OCI-M1 (cell line): Measurements from ENCODE around the gene PTPRN2.

ENCODE experiments used
- DNase-seq: peaks from one replicate; lab custom pipeline; 2025; lab: John Stamatoyannopoulos, UW

The PTPRN2 gene

DNA sequence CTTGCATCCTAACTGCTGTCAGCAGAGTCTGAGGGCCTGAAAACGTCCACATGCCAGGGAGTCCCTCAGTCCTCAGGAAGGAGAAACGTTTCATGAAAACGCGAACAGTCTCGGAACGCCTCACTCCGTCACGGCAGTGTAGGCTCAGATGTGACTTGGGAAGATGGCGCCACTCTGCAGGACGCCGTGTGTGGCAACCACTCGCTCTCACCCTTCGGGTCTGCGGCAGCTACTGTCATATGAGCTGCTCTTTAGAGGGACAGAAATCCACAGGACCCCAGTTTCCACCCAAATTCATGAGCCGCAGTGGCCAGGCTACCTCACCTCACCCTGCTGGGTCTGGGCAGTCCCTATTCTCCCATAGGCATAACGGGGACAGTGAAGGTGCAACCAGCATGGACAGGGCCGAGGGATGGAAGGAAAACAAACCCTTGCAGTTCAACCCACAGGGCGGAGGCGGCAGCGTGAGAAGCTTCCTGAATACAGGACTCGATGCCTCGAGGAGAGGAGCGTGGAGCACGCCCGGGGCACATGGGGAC lies 812.5 kb downstream of the PTPRN2 start:
- DNase-seq, result no peak

DNA sequence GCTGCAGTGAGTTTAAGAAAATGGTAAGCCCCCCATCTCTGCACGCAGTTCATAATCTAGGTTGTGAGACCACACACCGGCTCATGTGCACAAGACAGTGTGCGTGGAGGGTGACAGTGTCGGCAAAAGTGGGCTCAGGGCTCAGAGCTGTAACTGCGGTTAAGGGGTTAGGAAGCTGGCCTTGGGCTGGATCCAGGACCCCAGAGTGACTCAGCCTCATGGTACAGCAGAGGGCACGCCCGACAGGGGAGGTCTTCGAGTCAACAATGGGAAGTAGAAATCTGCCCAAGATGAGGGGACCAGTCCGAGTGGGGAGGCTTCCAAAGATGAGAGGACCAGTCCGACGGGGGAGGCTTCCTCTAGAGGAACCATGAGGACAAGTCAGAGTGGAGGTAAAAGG lies 813.1 kb downstream of the PTPRN2 start:
- no peak for DNase-seq

DNA sequence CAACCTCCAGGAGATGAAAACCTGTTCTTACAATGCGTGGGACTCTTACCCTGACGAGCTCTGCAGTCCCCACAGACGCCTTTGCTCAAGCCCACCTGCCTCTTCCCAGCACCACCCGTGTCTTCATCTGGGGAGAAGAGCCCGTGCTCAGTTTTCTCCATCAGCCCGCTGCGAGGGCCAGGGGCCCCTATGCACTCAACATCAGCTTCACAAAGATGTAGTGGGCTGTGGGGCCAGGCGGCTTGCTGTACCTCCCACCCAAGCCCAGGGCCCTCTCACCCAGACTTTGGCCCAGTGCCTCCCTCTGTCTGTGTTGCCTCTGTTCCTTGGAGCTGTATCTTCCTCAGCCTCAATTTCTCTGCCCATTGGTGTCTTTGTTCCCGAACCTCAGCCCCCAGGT lies 814.3 kb downstream of the PTPRN2 start:
- DNase-seq, result no peak

DNA sequence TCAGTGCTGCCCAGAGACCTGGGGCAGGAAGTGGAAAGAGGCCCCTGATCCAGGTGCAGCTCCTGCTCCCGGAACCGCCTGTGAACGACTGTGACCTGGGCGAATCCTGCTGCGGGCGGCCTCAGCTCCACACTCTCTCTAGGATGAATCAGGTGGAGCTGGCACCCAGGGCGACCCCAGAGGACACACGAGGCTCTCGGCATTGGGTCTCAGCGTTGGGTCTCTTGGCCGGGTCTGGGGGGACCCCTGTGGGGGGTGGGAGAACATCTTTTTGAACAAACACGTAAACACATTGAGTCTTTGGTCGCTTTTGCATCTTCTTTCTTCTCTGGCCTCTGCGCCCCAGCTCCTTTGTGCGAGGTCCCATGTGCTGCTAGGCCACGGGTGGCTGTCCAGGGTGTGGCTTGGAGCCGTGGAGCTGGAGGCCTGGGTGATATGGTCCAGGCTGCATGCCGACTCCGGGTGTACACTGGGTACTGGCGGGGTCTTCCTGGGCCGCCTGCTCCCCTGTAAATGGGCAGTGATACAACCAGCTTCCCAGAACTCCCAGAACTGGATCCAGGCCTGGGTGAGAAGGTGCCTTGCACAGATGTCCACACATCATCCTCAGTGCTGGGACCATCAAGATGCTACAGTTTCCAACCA lies 815.0 kb downstream of the PTPRN2 start:
- DNase-seq, result no peak

DNA sequence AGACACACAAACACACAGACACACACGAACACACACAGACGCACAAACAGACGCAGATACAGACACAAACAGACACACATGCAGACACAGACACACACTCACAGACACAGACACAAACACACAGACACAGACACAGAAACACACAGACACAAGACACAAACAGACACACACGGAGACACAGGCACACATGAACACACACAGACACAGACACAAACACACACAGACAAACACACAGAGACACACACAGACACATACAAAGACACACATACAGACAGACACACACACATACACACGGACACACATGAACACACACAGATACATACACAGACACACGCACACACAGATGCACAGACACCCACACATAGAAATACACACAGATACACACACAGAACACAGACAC lies 815.9 kb downstream of the PTPRN2 start:
- DNase-seq, result no peak

DNA sequence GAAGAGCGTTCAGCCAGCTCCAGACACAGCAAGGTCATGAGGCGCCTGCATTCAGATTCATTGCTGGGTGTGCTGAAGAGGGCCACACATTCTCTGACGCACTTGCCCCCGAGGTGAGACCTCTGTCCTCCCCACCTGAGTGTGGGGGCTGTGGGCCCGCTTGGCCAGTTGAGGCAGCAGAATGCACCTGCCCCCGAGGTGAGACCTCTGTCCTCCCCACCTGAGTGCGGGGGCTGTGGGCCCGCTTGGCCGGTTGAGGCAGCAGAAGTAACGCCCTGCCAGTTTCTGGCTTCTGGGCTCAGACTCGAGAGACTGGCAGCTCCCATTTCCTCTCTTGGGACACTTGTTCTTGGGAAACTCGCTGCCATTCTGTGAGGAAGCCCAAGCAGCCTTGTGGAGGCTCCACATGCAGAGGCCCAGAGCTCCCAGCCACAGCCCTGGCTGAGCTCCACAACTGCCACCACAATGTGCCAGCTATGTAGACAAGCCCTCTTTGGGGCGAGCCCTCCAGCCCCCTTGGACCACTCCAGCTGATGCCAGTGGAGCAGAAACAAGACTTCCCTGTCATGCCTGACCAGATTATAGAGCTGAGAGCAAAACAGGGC lies 816.8 kb downstream of the PTPRN2 start:
- no peak for DNase-seq

DNA sequence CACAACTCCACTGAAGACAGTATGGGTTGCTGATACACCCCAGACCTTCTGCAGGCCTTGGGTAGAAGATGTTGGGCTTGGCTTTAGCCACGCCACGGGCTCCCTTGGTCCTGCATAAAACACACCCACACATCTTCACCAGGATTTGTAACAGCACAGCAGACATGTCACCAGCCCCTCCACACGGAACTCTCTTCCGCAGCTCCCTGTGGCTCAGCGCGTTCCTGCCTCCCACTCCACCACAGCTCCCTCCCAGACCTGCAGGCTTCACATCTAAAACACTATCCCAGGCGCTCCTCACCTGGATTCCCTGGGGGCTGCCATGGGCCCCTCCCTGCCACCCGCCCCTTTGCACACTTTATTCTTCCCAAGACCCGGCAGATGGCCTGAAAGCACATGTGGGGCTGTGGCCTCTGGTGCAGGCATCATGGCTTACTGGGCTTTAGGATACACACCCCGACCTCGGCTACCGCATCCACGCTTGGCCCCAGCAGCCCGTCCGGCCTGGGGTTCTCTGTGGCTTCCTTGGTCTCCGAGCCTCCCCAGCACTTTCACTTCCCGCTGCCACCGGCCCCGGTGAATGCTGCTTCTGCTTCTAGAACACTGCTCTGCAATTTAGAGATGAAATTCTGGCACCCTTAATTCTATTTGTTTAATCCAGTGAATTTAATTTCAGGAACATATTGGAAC lies 818.0 kb downstream of the PTPRN2 start:
- DNase-seq, result no peak

DNA sequence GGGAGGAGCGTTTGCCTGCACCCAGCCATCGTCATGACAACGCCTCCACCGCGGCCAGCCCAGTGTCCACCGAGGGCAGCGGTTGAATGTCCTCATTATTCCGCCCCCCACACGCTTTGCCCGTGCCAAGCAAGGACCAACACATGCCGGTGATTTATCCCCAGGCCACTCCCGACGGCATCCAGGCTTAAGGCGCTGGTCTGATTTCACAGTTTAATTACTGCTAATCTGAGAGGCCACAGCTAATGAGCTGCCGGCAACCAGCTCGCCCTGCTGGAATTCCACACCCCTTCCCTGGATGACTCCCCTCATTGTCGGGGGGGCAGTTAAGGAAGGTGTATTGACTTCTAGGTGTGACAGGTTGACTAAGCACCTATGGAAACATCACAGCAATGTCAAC lies 818.5 kb downstream of the PTPRN2 start:
- no peak for DNase-seq

DNA sequence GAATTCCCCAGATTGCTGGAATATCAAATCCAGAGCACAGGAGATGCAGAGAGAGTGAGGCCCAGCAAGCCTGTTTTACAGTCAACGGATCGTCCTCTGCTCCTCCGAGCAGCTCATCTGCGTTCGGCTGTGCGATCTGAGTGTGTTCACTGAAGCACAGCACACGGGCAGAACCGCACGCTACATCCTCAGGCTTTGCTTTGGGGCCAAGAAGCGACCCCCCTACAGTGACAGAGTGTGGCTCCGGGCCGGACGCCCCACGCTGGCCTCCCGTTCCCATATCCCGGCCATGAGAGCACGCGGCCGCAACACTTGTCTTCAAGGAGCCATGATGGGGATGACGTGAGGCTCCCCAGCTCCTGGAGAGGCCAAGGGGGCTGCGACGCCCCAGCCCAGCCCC lies 819.4 kb downstream of the PTPRN2 start:
- DNase-seq, result no peak

DNA sequence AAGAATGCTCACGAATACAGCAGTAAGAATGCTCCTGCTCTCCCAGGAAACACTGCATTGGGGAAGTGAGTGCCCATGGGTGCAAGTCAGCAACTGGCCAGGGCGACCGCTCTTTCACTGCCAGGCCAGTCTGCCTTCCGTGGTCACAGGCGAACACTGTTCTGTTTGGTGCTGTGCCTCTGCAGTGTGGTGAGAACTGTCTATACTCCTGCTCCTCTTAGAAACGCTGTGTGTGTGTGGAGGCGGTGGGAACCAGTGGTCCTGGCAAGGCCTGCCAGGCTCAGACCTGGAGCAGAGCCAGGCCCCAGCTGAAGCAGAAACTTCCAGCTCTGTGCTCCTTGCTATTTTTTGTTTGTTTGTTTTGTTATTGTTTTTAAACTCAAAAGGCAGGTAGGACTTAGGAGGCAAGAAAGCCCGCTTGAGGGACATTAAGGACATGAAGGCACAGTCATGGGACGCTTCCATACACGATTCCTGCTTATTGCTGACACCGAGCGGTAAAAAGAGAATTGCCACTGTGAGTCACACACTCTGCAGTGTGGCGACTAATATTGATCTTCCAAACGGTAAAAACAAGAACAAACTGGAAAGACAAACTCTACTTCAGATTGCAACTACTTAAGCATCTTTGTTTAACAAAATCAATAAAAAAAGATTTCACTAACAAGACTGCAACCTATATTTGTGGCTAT lies 820.0 kb downstream of the PTPRN2 start:
- DNase-seq, result no peak

DNA sequence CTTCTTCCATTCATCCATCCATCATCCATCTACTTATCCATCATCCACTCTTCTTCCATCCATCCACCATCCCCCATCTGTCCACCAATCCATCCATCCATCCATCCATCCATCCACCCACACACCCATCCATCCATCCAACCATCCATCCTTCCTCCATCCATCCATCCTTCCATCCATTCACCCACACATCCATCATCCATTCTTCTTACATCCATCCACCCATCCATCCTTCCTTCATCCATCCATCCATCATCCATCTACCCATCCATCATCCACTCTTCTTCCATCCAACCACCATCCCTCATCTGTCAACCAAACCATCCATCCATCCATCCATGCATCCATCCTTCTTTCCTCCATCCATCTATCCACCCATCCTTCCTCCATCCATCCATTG lies 821.5 kb downstream of the PTPRN2 start:
- no peak for DNase-seq

DNA sequence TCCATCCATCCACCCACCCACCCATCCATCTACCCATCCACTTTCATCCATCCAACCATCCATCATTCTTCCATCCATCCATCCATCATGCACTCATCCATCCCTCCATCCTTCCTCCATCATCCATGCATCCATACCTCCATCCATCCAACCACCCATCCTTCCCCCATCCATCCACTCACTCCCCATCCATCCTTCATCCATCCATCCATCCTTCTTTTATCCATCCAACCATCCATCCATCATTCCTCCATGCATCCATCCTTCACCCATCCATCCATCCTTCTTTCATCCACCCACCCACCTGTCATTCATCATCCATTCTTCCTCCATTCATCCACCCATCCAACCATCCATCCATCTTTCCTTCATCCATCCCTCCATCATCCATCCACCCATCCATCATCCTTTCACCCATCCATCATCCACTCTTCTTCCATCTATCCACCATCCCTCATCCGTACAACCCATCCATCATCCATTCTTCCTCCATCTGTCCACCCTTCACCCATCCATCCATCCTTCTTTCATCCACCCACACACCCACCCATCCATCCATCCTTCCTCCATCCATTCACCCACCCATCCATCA lies 822.6 kb downstream of the PTPRN2 start:
- no peak for DNase-seq

DNA sequence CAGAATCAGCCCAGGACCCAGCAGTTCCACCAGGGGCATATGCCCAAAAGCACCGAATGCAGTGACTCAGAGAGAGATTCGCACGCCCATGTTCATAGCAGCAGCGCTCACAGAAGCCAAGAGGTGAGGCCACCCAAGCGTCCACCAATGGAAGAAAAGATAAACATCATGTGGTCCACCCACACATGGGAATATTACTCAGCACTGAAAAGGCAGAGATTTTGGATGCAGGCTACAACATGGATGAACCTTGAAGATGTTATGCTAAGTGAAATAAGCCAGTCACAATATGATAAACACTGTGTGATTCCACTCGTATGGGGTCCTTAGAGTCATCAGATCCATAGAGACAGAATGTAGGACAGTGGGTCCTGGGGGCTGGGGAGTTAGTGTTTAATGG lies 823.4 kb downstream of the PTPRN2 start:
- no peak for DNase-seq

DNA sequence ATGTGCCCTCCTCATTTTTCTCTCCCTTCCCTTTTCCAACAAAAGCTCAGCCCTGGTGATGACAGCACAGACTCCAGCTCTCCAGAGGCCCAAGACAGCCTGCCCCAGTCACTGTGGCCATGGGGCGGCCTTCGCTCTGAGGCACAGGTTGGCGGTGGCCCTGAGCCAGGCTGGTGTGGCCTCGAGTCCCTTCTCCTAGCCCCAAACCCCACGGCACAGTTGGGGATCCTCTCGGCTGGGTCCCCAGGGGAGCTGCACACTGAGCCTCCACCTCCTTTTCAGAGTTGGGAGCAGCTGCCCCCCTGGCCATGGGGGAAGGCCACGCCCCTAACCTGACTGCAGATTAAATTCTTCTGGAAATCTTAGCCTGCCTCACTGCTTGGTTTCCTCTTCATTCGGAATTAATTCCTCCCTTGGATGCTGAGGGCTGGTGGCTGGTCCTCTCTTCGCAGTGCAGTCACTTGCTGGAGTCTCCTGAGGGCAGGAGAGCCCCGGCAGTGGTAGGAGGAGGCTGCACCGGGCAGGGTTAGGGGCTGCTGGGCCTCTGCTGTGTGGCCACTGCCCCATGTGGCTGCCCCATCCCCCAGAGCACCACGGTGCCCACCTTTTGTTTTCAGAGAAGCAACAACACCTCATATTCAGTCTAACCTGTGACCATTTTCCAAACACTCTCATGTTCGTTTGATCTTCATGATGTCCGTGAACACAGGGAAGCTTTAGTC lies 824.2 kb downstream of the PTPRN2 start:
- no peak for DNase-seq

DNA sequence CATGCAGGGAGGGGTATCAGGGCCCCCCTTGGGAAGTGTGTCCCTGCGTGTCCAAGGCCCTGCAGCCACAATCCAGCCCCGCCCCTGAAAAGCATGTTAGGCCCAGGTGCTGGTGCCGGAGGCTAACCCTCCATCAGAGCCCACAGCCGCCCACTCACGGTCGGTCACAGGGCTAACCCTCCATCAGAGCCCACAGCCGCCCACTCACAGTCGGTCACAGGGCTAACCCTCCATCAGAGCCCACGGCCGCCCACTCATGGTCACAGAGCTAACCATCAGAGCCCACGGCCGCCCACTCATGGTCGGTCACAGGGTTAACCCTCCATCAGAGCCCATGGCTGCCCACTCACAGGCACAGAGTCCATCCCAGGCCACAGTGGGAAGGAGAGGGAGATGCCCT lies 824.8 kb downstream of the PTPRN2 start:
- no peak for DNase-seq

DNA sequence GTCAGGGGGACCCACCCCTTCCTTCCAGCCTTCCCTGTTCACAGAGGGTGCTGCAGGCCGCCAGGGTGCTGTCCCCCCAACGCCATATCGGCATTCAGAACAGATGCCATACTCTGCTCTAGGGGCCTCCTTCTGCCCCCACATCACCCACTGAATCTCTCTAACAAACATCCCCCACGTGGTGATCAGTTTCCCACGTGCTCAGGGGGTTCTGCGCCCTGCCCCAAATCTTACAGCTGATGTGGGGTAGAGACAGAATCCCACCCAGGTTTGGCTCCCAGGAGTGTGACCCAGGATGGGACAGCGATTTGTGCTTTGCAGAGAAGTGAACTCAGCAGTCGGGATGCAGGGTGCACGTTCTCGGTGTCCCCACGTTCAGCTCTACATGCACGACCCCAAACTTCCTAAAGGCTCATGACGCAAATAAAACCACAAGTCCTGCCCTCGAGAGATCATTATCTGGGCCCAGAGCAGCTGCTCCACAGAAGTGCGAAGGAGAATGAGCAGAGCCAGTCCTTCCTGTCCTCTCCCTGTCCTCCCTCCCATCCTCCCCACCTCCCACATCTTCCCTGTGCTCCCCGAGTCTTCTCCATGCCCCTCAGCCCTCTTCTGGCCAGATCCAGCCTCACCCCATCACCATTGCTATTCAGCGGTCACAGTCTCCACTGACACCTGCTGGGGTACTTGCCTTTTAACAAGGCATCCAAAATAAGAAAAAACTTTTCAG lies 827.5 kb downstream of the PTPRN2 start:
- no peak for DNase-seq

DNA sequence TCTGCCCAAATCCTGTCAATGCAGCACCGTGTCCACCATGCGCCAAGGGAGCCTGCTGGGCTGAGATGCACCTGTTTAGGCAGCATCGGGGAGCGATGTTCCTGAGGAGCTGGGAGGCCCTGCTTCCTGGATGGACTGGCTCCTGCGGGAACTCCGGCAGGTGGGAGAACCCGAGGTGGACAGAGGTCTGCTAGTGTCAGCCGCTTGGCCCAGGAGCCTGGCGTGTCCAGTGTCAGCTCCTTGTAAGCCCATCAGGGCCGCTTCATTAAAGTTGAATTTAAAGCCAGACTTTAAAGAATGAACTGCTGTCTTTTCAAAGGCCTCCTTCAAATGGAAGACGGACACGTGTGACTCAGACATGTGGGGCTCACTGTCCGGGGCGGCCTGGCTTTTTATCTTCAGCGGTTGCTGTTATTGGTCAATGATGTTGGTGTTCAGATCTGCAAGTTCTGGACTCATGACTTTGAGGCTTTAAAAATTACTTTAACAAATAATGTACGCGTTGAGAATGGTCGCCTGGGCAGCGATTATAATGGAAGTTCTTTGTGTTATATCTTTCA lies 828.3 kb downstream of the PTPRN2 start:
- no peak for DNase-seq

DNA sequence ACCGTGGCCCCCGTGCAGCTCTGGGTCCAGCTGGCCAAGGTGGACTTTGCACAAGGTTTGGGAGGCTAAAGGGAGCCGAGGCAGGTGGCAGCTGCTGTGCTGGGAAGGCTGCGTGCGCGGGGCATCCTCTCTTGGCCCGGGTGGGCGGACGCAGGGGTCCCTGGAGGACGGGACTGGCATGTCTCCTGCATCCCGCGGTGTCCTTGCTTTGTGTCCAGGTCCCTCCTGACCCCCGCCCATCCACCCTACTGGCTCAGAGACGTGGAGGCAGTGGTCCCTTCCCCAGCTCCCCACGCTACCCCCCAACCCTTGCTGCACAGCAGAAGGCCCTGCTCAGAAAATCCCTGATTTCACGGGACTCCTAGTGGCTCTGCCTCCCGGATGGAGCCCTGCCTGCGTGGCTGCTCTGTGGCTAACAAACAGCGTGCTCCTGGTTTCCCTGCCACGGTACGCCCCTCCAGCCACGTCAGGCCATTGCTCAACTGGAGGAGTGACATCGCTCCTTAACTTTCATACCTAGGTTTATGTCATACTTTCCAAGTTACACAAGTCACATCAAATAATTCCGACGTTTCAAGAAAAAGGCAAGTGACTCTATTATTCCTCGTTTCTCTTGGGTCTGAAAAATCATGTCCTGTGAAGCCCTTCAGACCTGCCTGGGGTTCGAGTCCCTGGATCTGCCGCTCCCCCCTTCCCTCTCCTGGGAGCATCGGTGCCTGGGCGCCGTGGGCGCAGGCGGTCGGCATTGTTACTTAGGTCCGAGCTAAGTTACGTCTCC lies 829.0 kb downstream of the PTPRN2 start:
- no peak for DNase-seq

DNA sequence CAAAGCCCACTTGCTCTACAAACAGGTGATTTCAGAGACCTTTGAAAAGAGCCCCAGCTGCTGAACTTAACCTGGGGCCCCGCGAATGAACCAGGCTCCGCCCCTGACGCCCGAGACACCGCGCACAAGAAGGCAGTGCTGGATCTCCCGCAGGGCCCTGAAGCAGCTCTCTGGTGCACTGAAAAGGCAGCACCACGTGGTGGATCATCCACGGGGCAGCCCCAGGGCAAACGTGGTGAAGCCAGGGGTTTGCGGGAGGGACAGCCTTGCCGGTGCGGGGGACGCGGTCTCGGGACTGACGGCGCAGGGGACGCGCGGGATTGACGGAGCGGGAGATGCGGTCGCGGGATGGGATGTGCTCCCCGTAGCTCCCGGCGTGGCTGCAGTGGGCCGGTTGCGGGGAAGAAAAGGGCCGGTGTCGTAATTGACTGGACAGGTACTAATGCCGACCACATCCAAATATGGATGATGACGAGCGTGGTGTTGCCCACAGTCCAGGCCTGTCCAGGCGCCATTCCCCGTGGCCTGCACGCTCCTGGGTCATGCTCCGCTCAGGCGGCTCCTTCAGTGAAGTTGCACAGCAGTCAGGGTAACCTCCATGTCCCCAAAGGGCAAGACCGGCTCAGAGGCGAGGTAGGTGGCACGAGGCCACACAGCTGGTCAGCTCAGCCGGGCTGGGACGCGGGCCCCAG lies 829.7 kb downstream of the PTPRN2 start:
- DNase-seq, result no peak
